Prostate gland (tissue), 2 donors: ENCODE data around the gene PRICKLE3.

Source experiments
- POLR2A ChIP-seq: fragments of 450-650 bp; IDR thresholded peaks from one replicate; pipeline ENCODE4 v1.6.1; 2016; ENCODE audit warnings: antibody characterized with exemption, mild to moderate bottlenecking
- POLR2AphosphoS5 ChIP-seq: sonication (generic); formaldehyde crosslinking; IDR thresholded peaks from one replicate; pipeline ENCODE4 v1.6.1; 2017; ENCODE audit warnings: antibody characterized with exemption
- TF ChIP-seq, protein P1 (sequence below), 4 experiments: fragments of 200-600 bp in 2 of 4; fragments of 450-650 bp in 2 of 4; sonication (generic) in 2 of 4; IDR thresholded peaks; 1 replicate in 3 of 4; 2 replicates in 1 of 4; pipeline ENCODE4 v1.5.1; 2016 to 2019; ENCODE audit warnings: antibody characterized with exemption in 4 of 4, mild to moderate bottlenecking in 2 of 4, moderate library complexity in 2 of 4

DNA sequence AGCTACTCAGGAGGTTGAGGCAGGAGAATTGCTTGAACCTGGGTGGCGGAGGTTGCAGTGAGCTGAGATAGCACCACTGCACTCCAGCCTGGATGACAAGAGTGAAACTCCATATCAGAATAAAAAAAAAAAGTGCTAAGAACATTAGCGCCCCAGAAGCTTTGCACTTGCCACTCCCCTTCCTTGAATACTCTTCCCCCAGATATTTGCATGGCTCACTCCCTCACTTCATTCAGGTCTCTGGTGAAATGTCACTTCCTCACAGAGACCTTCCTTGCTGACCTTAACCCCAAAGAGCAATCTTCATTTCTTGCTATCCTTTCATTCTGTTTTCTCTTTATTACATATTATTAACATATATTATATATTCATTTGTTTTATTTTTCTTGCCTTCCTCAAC, 35.7 kb upstream of the PRICKLE3 start:
- TF ChIP-seq, protein P1, sequence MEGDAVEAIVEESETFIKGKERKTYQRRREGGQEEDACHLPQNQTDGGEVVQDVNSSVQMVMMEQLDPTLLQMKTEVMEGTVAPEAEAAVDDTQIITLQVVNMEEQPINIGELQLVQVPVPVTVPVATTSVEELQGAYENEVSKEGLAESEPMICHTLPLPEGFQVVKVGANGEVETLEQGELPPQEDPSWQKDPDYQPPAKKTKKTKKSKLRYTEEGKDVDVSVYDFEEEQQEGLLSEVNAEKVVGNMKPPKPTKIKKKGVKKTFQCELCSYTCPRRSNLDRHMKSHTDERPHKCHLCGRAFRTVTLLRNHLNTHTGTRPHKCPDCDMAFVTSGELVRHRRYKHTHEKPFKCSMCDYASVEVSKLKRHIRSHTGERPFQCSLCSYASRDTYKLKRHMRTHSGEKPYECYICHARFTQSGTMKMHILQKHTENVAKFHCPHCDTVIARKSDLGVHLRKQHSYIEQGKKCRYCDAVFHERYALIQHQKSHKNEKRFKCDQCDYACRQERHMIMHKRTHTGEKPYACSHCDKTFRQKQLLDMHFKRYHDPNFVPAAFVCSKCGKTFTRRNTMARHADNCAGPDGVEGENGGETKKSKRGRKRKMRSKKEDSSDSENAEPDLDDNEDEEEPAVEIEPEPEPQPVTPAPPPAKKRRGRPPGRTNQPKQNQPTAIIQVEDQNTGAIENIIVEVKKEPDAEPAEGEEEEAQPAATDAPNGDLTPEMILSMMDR (IDR thresholded peaks at IDR 0.05), result no peak
- TF ChIP-seq POLR2A (no peak), POLR2AphosphoS5 (no peak)
